Measurements from ENCODE around the gene SRXN1. TPM values are rescaled to one million over a fixed set of nuclear protein-coding genes. Genes with fewer than 3 reads are reported as not detected.

SRXN1 gene
- polyA plus RNA-seq, 1 experiment: 64.6 TPM

DNA sequence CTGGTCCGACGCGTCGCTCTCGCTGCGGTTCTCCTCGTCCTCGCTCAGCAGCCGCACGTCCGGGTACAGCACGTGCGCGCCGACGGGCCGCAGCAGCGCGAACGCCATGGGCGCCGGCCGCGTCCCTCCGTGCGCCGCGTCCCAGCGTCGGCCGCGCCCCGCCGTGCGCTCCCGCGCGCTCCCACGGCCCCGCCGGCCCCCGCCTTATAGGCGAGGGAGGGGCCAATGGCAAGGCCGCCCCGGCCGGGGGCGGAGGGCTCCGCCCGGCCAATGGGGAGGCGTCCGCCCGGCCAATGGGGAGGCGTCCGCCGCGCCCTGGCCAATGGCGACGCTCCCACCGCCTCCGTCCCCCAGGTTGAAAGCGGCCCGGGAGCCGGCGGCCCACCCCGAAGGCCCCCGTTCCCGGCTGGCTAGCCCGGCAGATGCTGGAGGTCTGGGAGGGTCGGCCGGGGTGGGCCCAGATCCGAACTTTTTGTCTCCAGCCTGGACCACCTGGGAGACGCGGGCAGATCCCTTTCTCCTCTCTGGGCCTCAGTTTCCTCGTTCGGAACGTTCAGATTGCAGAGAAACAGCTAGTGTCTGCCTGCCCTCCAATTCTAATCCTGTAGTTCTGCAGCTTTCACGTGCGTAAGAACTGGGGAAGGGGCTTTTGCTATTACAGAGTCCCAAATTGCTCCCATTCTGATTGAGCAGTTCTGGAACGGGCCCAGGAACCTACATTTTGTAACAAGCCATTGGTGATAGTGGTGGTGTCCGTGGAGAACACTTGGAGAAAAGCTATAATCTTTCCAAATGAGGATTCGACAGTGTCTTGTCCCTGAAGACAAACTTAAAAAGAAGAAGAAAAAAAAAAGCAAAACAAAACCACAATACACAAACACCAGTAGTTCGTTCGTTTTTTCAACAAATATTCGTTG, 42.6 kb downstream of the SRXN1 start, which contains the start of gene TCF15:
Gene TCF15 (minus strand): TSS at position 180 of the 917 bp plus-strand sequence. CDS start 72 bp downstream, at position 108.
- no peak for DNase-seq (ENCODE audit: low read depth, low spot score)
- Histone ChIP-seq H3K9me3 (ENCODE audit: control insufficient read depth, insufficient read depth, low read length) (no peaks in the 10 kb centered on the region; the same call in 1 of the 2 replicates), H3K27ac (ENCODE audit: low read depth, low read length) (no peak within 1 kb of the TSS), H3K4me3 (ENCODE audit: low read depth, low read length) (no peak within 1 kb of the TSS), H3K27me3 (ENCODE audit: control insufficient read depth, insufficient read depth, low read length) (peaks cover 54% of the 10 kb centered on the region)
- TF ChIP-seq, protein P1, sequence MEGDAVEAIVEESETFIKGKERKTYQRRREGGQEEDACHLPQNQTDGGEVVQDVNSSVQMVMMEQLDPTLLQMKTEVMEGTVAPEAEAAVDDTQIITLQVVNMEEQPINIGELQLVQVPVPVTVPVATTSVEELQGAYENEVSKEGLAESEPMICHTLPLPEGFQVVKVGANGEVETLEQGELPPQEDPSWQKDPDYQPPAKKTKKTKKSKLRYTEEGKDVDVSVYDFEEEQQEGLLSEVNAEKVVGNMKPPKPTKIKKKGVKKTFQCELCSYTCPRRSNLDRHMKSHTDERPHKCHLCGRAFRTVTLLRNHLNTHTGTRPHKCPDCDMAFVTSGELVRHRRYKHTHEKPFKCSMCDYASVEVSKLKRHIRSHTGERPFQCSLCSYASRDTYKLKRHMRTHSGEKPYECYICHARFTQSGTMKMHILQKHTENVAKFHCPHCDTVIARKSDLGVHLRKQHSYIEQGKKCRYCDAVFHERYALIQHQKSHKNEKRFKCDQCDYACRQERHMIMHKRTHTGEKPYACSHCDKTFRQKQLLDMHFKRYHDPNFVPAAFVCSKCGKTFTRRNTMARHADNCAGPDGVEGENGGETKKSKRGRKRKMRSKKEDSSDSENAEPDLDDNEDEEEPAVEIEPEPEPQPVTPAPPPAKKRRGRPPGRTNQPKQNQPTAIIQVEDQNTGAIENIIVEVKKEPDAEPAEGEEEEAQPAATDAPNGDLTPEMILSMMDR (IDR thresholded peaks at IDR 0.05; ENCODE audit: low read depth, low read length): no peak
- ChIA-PET CTCF (interaction anchor here (0.7 kb wide), 1 partner anchor 49 kb away, joined by 3 read pairs; no protein-coding TSS in a partner anchor), POLR2A (no interaction called here)

DNA sequence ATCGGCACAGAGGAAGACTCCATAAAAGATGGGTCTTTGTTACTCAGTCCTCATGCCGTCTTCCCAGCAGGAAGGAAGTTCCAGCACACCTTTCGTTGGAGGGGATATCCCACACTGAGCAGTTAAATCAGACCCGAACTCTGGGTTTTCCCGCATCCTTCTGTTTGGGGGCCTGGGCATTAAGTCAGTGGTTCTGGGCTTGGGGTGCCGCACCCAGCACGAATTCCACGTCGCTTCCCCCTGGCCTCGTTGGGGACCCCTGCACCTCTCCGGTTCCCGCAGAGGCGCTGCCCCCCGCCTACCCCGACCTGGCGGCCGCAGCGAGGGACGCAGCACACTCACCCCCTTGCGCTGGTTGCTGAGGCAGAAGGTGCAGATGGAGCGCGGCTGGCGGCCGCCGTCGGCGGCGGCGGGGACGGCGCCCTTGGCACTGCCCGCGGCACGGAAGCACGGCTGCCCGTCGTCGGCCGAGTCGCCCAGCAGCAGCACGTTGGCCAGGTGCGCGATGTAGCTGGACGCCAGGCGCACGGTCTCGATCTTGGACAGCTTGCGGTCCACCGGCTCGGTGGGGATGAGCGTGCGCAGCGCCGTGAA, 43.5 kb downstream of the SRXN1 start:
- no peak for DNase-seq (ENCODE audit: low read depth, low spot score)
- Histone ChIP-seq H3K9me3 (ENCODE audit: control insufficient read depth, insufficient read depth, low read length) (no peaks in the 10 kb centered on the region; the same call in 1 of the 2 replicates), H3K4me3 (ENCODE audit: low read depth, low read length) (no peak overlapping the region), H3K27ac (ENCODE audit: low read depth, low read length) (no peak overlapping the region), H3K27me3 (ENCODE audit: control insufficient read depth, insufficient read depth, low read length) (peaks cover 57% of the 10 kb centered on the region)
- TF ChIP-seq, protein P1 (IDR thresholded peaks at IDR 0.05; ENCODE audit: low read depth, low read length): no peak
- ChIA-PET CTCF (no interaction called here), POLR2A (no interaction called here)

DNA sequence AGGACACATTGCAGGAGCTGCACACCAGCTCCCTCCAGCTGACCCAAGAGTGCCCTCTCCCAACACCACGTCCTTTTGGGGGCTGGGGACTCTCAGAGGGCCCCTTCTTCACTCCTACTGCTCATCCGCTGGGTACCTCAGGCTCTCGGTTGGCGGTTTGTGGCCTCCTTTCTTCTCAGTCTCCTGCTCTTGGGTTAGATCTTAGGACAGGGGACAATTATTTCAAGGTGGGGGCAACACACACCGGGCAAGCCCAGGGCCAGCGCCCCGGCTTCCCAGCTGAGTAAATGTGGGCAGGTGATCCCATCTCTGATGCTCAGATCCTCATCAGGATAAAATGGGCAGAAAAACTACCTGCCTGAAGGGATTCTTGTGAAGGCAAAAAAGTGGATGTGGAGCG, 44.0 kb downstream of the SRXN1 start:
- Histone ChIP-seq H3K9me3 (ENCODE audit: control insufficient read depth, insufficient read depth, low read length) (no peaks in the 10 kb centered on the region; the same call in 1 of the 2 replicates), H3K4me3 (ENCODE audit: low read depth, low read length) (no peak overlapping the region), H3K27ac (ENCODE audit: low read depth, low read length) (no peak overlapping the region), H3K27me3 (ENCODE audit: control insufficient read depth, insufficient read depth, low read length) (peaks cover 57% of the 10 kb centered on the region)
- TF ChIP-seq, protein P1 (IDR thresholded peaks at IDR 0.05; ENCODE audit: low read depth, low read length): no peak
- ChIA-PET POLR2A (no interaction called here), CTCF (no interaction called here)
- no peak for DNase-seq (ENCODE audit: low read depth, low spot score)

DNA sequence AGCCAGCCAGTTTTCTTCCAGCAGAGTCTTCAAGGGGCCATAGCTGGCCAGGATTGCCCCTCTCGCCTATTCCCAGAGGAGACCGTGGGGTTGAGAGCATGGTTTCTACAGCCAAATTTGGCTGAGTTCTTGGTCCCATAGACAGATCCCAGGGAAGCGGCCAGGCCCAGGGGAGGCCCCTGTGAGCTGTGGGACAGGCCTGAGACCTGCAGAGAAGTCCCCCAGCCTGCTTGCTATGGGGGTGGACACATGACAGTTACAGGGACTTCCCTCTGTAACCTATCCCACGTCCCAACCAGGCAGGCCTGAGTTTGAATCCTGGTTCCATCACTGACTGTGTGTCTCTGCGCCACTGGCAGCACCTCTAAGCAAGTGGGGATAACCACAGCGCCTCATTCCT, 45.5 kb downstream of the SRXN1 start:
- ChIA-PET POLR2A (interaction anchor here (0.5 kb wide), 1 partner anchor 16 kb away, joined by 7 read pairs; no protein-coding TSS in a partner anchor), CTCF (no interaction called here)
- H3K27me3 ChIP-seq (ENCODE audit: control insufficient read depth, insufficient read depth, low read length): peaks cover 49% of the 10 kb centered on the region
- H3K9me3 ChIP-seq (ENCODE audit: control insufficient read depth, insufficient read depth, low read length): no peaks in the 10 kb centered on the region; the same call in 1 of the 2 replicates
- TF ChIP-seq, protein P1 (IDR thresholded peaks at IDR 0.05; ENCODE audit: low read depth, low read length): no peak
- no peak overlapping the region for H3K27ac ChIP-seq (ENCODE audit: low read depth, low read length)
- no peak for DNase-seq (ENCODE audit: low read depth, low spot score)
- no peak overlapping the region for H3K4me3 ChIP-seq (ENCODE audit: low read depth, low read length)

DNA sequence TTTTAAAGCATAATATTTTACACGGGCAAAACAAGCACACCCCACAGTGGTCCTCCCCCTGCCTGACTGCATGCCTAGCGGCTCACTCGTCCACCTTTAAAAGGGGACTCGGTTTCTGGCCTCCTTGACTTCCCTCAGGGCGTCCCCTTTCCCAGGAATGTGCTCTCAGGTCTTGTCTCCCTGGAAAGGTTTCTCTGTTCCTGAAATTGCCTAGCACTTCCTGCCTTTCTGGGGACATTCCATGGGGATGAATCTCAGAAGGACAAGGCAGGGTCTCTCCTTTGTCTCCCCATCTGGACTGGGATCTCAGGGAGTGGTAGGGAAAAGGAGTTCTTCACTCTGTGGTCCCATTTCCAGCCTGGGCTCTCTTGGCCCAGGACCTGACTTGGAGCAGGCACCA, 47.8 kb downstream of the SRXN1 start:
- CTCF ChIA-PET: no interaction called here
- TF ChIP-seq, protein P1 (IDR thresholded peaks at IDR 0.05; ENCODE audit: low read depth, low read length): no peak
- POLR2A ChIA-PET: no interaction called here
- DNase-seq (ENCODE audit: low read depth, low spot score): no peak
- no peaks in the 10 kb centered on the region; the same call in 1 of the 2 replicates for H3K9me3 ChIP-seq (ENCODE audit: control insufficient read depth, insufficient read depth, low read length)
- H3K27ac ChIP-seq (ENCODE audit: low read depth, low read length): no peak overlapping the region
- H3K4me3 ChIP-seq (ENCODE audit: low read depth, low read length): no peak overlapping the region
- H3K27me3 ChIP-seq (ENCODE audit: control insufficient read depth, insufficient read depth, low read length): peaks cover 27% of the 10 kb centered on the region

All from AG04450 (cell line).